UCSD-AML1 (cell line): ENCODE measurements around the gene ABCB6.

ENCODE experiments used
- DNase-seq: peaks from one replicate; lab custom pipeline; 2025; ENCODE audit not compliant: unreplicated experiment; lab: John Stamatoyannopoulos, UW

ABCB6 gene

DNA sequence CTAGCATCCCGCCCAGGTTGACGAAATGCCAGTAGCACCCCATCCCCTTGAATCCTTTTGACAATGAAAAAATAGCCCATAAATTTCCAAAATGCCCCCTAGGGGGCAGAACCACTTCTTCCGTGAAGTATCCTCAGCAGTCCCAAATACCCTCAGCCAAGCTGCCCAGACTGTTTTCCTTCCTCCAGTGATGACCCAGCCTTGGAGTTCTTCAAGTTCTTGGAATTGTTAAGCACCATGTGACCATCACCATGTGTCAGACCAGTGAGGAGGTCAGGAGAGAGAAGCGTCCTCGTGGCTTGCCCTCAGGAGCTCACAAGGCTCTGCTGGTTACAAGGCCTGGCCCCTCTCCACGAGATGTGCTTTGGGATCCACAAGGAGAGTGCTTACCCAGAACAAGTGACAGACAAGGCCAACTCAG lies 47.5 kb downstream of the ABCB6 start:
- peak; percentile 27 for DNase-seq

DNA sequence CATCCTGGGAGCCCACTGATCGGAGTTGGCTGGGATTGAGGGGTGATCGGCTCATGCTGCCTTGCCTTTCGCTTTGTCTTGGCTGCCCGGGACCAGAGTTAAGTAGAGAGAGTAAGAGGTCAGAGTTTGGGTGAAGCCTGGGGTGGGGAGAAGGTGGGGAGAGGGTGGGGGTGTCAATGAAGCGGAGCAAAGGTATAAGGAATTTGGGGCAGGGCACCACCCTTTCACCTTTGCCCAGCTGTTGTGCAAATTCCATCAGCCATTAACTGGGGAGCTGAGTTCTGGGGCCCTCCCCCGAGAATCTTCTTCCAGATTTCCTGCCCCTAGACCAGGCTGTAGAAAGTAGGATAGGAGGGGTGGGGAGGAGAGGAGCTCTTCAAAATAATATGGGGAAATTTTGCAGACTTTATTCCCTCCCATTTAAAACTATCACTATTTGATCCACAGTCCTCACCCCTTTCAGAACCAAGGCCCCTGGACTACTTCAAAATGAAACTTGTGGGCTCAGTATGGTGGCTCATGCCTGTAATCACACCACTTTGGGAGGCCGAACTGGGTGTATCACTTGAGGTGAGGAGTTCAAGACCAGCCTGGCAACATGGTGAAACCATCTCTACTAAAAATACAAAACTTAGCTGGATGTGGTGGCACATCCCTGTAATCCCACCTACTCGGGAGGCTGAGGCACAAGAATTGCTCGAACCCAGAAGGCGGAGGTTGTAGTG lies 48.7 kb downstream of the ABCB6 start, which contains the start of gene SLC23A3:
TSS of gene SLC23A3 (minus strand) at position 100 of the 725 bp plus-strand sequence. CDS start at position 55, 45 bp downstream.
- no peak for DNase-seq

DNA sequence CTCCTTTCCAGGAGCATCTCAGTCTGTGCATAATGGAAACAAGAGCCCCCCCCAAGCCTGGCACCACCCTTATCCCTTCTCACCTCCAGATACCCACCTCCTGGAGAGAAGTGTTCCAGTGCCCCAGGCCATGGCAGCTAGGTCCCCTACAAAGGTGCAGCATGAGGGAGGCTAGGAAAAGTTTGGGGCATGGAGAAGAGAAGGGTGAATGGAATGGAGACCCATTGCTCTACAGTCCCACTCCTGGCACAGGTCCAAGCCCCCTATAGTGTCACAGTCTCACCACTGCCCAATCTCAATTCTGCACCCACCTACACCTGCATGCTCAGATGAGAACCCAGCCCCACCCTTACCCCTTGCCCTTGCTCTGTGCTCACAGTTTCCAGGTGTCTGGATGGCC lies 49.8 kb downstream of the ABCB6 start:
- no peak for DNase-seq

DNA sequence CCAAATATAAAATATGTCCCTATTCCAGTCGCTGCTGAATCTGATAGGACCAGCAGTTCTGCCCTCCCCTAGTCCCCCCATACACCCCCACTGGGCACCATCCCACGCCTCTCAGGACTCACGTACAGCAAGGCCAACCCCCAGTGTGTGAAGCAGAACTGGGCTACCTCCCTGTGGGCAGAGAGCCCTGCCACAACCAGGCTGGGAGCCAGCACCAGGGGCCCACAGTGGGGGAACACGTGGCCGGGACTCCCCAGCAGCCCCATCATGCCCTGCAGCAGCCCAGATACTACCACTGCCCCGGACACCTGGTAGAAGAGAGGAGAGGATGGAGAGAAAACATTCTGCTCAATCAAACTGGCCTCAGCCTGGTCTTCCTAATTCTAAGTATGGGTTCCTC lies 50.2 kb downstream of the ABCB6 start:
- DNase-seq: no peak

DNA sequence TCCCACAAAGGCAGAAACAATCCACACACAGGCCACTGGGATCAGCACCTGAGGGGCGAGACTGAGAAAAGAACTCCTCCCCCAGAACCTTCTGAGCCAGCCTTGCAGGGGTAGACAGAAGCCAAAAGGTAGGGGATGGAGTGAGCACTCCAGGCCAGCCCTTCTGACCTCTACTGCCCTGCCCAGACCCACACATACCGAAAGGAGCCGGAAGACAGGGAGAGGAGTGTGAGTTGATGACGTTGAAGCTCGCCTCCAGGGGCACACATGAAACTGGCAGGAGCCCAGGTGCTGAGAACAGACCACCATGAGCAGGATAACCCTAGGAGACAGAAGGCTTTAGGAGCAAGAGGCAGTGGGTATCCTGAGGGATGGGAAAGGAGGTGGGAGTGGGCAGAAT lies 50.8 kb downstream of the ABCB6 start:
- DNase-seq: no peak

DNA sequence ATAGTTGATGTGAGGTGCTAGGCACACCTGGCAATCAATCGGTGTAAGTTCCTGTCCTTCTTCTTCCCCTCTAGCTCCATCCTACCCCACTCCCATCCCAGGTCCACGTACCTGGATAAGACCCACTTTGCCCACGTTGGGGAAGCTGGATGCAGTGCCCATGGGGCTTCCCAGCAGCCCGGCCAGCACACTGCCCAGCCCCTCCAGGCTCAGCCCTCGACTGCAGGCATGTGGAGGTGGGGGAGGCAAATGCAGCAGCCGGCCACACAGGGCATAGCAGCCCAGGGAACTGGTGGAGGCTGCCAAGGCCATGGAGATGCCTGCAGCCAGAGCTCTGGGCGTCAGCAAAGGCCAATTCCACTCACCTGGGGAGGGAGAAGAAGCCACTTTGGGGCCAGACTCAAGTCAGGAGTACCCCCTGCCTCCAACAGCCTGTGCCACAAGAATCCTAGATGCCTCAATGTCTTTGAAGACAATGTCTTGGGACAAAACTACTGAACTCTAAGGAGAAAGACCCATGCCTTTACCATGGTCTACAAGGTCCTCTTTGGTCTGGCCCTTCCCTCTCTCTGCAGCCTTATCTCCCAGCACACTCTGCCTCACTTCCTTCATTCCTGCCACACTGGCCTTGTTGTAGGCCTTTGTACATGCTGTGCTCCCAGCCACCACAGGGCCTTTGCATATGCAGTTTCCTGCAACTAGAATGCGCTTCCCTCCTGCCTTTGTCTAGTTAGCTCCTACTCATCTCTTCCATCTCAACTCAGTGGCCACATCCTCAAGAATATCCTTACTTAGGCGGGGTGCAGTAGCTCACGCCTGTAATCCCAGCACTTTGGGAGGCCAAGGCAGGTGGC lies 53.5 kb downstream of the ABCB6 start:
- no peak for DNase-seq

DNA sequence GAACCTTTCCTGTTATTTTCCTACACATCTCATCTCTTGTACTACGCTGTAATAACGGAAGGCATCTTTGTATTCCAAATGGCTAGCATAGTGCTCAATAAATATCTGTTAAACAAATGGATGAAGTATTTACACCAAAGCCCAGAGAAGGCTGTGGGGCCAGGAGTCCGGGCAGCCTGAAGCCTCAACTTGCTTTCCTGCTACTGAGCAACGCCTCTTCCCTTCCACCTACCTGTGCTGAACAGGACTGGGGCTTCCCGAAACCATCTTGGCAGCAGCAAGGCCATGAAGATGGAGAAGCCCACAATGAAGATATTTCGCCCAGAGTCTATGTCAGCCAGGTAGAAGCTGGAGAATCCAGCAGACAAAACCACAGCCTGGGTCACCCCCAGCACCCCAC lies 55.6 kb downstream of the ABCB6 start:
- DNase-seq: no peak

DNA sequence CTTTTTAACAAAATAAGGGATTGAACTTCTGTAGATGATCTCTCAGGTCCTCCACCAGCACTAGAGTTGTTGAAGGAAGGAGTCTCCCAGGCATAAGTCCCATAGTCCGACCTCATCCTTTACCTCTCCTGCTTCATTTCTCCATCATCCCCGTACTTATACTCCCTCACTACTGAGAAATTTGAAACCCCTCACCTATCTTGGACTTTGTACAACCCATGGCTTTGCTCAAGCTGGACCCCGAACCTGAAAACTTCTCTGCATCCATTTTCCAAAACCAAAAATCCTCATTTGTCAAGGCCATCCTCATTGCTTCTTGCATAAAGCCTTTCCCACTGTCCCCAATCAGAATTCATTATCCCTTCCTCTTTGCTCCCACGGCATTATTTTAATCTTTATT lies 57.7 kb downstream of the ABCB6 start:
- DNase-seq: no peak

DNA sequence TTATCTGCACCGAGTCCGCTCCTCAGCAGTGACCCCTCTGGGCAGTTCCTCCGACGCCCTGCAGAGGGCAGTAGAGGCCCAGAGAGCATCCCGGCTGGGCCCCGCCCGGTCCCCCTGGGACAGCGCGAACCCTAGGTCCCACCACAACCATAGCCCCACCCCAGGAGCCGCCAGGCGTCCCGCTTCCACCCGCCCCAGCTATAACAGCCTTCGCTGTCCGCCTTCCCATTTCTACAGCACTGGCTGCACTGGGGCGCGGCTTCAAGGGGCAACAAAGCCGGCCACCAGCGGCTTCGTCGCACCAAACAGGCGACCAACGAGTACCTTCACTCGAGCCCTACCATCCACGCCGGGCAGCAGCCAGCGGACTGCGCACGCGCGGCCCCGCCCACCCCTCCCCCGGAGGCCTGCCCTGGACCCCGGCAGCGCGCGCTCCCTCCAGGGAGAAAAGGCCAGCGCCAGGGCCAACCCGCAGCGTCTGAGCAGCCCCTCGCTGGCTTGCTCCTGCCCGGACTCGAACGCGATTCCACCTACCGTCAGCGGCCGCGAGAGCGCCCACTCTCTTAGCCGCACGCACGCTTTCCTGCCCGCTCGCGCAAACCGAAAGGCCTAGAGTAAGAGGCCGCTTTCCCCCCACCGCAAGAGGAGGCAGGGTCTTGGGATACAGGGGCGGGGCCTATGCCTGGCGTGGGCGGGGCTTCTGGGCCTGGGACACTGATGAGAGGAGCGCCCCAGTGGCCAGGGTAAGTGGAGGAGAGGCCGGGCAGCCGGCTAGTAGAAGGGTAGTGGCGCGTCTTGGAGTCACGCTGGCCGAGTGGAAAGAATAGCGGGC lies 58.4 kb downstream of the ABCB6 start, which contains the start of gene NHEJ1:
TSS of gene NHEJ1 (minus strand) at position 630 of the 832 bp plus-strand sequence. CDS start 2,453 bp downstream, outside the sequence.
- peak; percentile 95 for DNase-seq
